Measurements from ENCODE around the gene SERPINB10.
A peak's percentile ranks its signal among the peaks of the same experiment; 100 is the strongest.

The SERPINB10 gene

GRCh38 chr18:63961435-63961980, 53.8 kb downstream of the SERPINB10 start:
- no peak overlapping the region for H3K4me2 ChIP-seq (ENCODE audit: low read length)
- H4K20me1 ChIP-seq (ENCODE audit: control insufficient read depth, insufficient read depth, low read depth, low read length) = no peaks in the 10 kb centered on the region
- H3K4me3 ChIP-seq (ENCODE audit: low read length) = no peak overlapping the region
- H3K9me2 ChIP-seq (replicated peaks; ENCODE audit: control insufficient read depth, low read length) = no peaks in the 10 kb centered on the region
- TF ChIP-seq EZH2phosphoT487 (IDR thresholded peaks at IDR 0.05; ENCODE audit: borderline replicate concordance, low read length) (no peak), CTCF (IDR thresholded peaks at IDR 0.05; ENCODE audit: low read depth, low read length, poor library complexity, severe bottlenecking) (no peak)
- H3K4me1 ChIP-seq (ENCODE audit: control insufficient read depth, low read length) = no peaks in the 10 kb centered on the region
- no peak overlapping the region for H3K27ac ChIP-seq (ENCODE audit: low read depth, low read length)
- no peaks in the 10 kb centered on the region for H3F3A ChIP-seq (ENCODE audit: control insufficient read depth, insufficient read depth)
- no peaks in the 10 kb centered on the region for H3K79me2 ChIP-seq (ENCODE audit: control insufficient read depth, low read length)
- no peaks in the 10 kb centered on the region for H3K36me3 ChIP-seq (ENCODE audit: control insufficient read depth, low read length)
- H3K27me3 ChIP-seq (ENCODE audit: control insufficient read depth, low read length) = peaks cover 18% of the 10 kb centered on the region
- H3K9me3 ChIP-seq (ENCODE audit: control insufficient read depth, insufficient read depth, low read length) = no peaks in the 10 kb centered on the region

- H3K9me2 ChIP-seq (replicated peaks; ENCODE audit: control insufficient read depth, low read length) = no peaks in the 10 kb centered on the region
- TF ChIP-seq EZH2phosphoT487 (IDR thresholded peaks at IDR 0.05; ENCODE audit: borderline replicate concordance, low read length) = no peak
- no peak for TF ChIP-seq CTCF (IDR thresholded peaks at IDR 0.05; ENCODE audit: low read depth, low read length, poor library complexity, severe bottlenecking)
- H3K27ac ChIP-seq (ENCODE audit: low read depth, low read length) = no peak overlapping the region
- H4K20me1 ChIP-seq (ENCODE audit: control insufficient read depth, insufficient read depth, low read depth, low read length) = no peaks in the 10 kb centered on the region
- peaks cover 18% of the 10 kb centered on the region for H3K27me3 ChIP-seq (ENCODE audit: control insufficient read depth, low read length)
- no peaks in the 10 kb centered on the region for H3K4me1 ChIP-seq (ENCODE audit: control insufficient read depth, low read length)
- H3K79me2 ChIP-seq (ENCODE audit: control insufficient read depth, low read length) = no peaks in the 10 kb centered on the region
- no peaks in the 10 kb centered on the region for H3K36me3 ChIP-seq (ENCODE audit: control insufficient read depth, low read length)
- H3F3A ChIP-seq (ENCODE audit: control insufficient read depth, insufficient read depth) = no peaks in the 10 kb centered on the region
- no peak overlapping the region for H3K4me3 ChIP-seq (ENCODE audit: low read length)
- no peaks in the 10 kb centered on the region for H3K9me3 ChIP-seq (ENCODE audit: control insufficient read depth, insufficient read depth, low read length)
- H3K4me2 ChIP-seq (ENCODE audit: low read length) = no peak overlapping the region
Measured at GRCh38 chr18:63962137-63962536, 54.4 kb downstream of the SERPINB10 start.

GRCh38 chr18:63963615-63964256, 56.0 kb downstream of the SERPINB10 start:
- Histone ChIP-seq H3F3A (ENCODE audit: control insufficient read depth, insufficient read depth) (no peaks in the 10 kb centered on the region), H3K27me3 (ENCODE audit: control insufficient read depth, low read length) (peaks cover 18% of the 10 kb centered on the region), H3K27ac (ENCODE audit: low read depth, low read length) (no peak overlapping the region)

More at GRCh38 chr18:63963615-63964256, 56.0 kb downstream of the SERPINB10 start:
- Histone ChIP-seq H3K4me3 (ENCODE audit: low read length) (no peak overlapping the region), H4K20me1 (ENCODE audit: control insufficient read depth, insufficient read depth, low read depth, low read length) (no peaks in the 10 kb centered on the region), H3K79me2 (ENCODE audit: control insufficient read depth, low read length) (no peaks in the 10 kb centered on the region), H3K9me2 (replicated peaks; ENCODE audit: control insufficient read depth, low read length) (no peaks in the 10 kb centered on the region), H3K4me1 (ENCODE audit: control insufficient read depth, low read length) (no peaks in the 10 kb centered on the region), H3K4me2 (ENCODE audit: low read length) (no peak overlapping the region), H3K36me3 (ENCODE audit: control insufficient read depth, low read length) (no peaks in the 10 kb centered on the region), H3K9me3 (ENCODE audit: control insufficient read depth, insufficient read depth, low read length) (no peaks in the 10 kb centered on the region)
- no peak for TF ChIP-seq EZH2phosphoT487 (IDR thresholded peaks at IDR 0.05; ENCODE audit: borderline replicate concordance, low read length)
- TF ChIP-seq CTCF (IDR thresholded peaks at IDR 0.05; ENCODE audit: low read depth, low read length, poor library complexity, severe bottlenecking) = peak; percentile 84
